GM19239 (cell line): Measurements from ENCODE around the gene LCMT1.
A peak's percentile ranks its signal among the peaks of the same experiment; 100 is the strongest.
"Not testable (repeated sequence)": the region's sequence is repeated elsewhere in the genome, so short reads cannot be mapped to it uniquely, and the experiment has no call there.

Experiments used
- DNase-seq: peaks from one replicate; pipeline ENCODE4 v3.0.0; 2011; ENCODE audit warnings: low spot score; ENCODE audit not compliant: insufficient read length
- FAIRE-seq: peaks from 2 replicates; lab custom pipeline; 2011; peaks lifted over from hg19 to GRCh38; lab: Jason Lieb, UNC

LCMT1 gene

DNA sequence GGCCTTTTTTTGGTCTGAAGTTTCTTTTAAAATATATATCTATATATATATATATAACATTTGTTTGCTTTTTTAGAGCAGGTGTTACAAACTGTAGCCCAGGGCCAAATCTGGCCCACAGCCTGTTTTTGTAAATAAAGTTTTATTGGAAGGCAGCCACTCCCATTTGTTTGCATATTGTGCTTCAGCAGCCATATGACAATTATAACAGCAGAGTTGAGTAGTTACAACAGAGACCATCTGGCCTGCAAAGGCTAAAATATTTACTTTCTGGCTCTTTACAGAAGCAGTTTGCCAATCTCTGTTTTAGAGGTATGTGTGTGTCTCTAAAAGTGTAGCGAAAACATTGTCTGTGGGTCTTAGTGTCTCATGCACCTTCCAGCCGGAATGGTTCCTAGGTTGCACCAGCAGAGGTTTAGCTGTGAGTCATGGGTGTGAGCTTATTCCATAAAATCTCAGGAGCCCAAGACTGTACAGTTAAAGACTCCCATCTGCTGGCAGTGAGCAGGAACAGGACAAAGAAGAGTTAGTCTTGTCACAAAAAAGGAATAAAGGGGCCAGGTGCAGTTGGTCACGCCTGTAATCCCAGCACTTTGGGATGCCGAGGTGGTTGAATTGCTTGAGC is 23.8 kb downstream of the LCMT1 start:
- DNase-seq, result no peak
- FAIRE-seq, result no peak

GRCh38 chr16:25138130-25138529 is 26.6 kb downstream of the LCMT1 start:
- FAIRE-seq (no peak), DNase-seq (no peak)

DNA sequence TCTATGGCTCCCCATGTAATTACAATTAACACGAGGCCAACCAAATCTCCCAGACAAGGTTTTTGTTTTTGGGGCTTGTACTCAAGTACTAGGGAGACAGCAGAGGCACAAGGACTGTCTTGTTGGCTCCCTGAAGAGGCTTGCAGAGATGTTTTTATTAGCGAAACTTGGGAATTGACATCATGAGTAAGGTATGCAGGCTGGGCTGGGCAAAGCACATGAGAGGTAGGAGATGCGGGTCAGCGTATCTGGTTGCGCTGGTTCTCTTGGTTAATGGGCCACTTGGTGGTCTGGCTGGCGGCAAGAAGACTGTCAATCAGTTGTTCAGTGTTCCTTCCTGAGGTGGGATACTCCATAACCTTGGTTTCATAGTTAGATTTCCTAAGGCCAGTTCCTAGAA is 28.9 kb downstream of the LCMT1 start:
- DNase-seq, result no peak
- no peak for FAIRE-seq

GRCh38 chr16:25141648-25142047 is 30.1 kb downstream of the LCMT1 start:
- DNase-seq (no peak), FAIRE-seq (no peak)

DNA sequence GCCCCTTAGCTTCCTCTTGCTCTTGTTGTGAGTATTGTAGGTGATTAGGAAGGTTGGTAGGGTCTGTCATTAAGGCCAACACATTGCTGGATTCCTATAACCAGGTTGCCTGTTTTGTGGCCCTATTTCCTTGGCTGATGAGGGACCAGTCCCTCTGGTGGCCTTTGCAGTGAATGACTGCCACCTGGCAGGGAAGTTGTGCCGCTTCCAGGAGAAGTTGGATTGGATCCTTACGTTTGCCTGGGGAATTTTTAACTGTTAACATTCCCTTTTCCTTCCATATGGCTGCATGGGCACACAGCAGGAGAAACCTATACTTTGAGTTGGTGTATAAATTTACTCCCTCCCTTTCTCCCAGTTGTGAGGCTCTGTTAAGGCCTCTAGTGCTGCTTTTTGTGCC is 32.4 kb downstream of the LCMT1 start:
- no peak for DNase-seq
- no peak for FAIRE-seq

DNA sequence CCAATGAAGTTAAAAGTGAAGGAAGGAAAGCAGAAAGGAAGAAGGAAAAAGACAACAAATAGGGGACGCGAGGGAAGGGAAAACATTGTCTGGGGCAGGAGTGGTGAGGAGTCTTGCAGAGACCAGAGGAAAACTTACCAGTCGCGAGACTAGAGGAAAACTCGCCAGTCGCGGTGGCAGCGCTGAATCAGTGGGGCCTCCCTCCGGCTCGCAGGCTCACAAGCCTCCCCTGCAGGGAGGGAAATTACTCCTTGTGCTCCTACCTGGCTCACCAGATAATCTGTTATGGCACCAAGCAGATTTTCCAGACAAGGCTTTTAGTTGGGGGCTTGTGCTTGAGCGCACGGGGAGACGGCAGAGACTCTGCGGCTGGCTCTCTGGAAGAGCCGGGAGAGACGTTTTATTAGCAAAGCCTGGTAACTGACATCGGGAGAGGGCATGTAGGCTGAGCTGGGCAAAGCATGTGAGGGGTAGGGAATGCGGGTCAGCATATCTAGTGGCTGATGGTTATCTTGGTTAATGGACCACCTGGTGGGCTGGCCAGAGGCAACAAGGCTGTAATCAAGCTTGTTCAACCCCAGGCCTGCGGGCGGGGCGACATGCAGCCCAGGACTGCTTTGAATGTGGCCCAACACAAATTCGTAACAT is 37.1 kb downstream of the LCMT1 start:
- FAIRE-seq (no peak), DNase-seq (no peak)

- no peak for DNase-seq
- FAIRE-seq, result no peak
Measured at GRCh38 chr16:25151996-25152395, 40.5 kb downstream of the LCMT1 start.

DNA sequence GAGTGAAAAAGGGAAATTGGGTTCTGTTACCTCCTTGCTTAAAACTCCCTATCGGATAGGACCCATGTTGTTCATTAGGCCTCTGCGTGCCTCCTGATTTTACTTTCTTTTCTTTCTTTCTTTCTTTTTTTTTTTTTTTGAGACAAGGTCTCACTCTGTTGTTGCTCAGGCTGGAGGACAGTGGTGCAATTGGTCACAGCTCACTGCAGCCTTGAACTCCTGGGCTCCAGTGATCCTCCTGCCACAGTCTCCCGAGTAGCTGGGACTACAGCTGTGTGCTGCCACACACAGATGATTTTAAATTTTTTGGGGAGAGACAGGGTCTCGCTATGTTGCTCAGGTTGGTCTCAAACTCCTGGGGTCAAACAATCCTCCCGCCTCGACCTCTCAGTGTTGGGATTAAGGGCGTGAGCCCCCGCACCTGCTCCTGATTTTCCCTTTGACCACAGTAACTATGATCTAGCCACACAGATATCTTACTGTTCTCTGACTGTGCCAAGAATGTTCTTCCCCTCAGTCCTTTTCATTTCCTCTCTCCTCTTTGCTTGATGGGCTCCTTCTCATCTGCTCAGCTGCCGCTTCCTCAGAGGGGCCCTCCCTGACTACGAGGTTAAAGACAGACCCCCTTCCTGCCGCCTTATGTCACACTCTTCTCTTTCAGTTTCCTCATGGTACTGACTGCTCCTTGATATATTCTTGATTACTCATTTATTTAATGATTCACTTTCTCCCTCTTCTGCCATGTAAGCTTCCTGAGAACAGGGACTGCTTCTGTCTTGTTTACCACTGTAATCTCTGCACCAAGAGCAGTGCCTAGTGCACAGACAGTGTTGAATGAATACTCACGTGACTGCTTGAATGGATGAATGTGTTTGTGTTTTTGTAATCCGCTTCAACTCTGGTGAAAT is 44.3 kb downstream of the LCMT1 start:
- no peak for DNase-seq
- FAIRE-seq, result no peak

DNA sequence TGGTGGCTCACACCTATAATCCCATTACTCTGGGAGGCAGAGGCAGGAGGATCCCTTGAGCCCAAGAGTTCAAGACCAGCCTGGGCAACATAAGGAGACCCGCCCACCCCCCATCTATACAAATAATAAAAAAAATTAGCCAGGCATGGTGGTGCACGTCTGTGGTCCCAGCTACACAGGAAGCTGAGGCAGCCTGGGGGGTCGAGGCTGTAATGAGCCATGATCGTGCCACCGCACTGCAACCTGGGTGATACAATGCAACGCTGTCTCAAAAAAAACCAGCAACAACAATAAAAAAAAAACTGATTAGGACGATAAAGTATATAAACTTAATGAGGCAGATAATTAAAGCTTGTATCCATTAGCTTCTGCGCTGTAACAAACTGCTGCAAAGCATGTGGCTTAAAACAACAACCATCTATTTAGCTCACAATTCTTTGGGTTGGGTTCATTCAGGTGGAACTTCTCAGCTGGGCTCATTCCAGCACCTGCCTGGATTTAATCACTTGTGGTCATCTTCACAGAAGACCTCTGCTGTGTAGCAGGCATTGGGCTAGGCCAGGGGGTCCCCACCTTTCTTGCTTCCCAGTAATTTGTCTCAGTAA is 45.8 kb downstream of the LCMT1 start:
- DNase-seq (no peak), FAIRE-seq (no peak)

DNA sequence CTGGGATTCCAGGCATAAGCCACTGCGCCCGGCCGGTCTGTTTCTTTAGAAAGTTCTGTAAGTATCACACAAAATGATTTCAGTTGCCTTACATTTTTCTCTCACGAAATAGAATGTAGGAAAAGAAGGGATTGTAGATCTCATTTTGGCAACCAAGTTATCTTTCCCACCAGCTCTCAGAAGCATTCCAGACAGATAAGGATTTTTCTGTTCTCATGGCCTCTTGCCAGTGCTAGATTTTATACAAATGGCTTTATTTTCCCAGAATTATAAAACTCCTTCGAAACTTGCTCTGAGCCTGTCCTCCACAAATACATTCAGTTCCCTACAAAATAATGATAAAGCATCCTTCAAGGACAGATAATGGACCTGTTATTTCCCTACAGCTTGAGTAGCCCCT is 46.9 kb downstream of the LCMT1 start:
- no peak for DNase-seq
- FAIRE-seq, result no peak

DNA sequence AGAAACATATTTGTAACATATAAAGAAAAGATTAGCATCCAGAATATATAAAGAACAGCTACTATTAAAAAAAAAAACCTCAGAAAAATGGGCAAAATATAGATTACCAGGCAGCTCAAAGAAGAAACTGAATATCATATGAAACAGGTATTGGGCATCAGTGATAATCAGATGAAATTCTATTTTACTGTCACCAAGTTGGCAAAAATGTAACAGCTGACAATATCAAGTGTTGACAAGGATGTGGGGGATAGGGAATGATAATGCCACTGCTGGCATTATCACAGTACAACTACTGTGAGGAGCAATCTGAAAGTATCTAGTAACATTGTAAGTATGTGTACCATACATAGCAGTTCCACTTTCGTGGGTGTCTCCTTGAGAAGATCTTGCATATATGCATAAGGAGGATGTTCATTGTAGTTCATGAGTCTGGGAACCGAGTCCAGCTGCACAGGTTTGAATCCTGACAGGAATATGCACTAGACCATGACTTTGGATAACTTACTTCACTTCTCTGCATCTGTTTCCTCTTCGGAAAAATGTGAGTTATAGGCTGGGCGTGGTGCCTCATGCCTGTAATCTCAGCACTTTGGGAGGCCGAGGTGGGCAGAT is 50.3 kb downstream of the LCMT1 start:
- no peak for FAIRE-seq
- DNase-seq, result no peak

- FAIRE-seq (no peak), DNase-seq (no peak)
Measured at GRCh38 chr16:25163683-25164082, 52.1 kb downstream of the LCMT1 start.

DNA sequence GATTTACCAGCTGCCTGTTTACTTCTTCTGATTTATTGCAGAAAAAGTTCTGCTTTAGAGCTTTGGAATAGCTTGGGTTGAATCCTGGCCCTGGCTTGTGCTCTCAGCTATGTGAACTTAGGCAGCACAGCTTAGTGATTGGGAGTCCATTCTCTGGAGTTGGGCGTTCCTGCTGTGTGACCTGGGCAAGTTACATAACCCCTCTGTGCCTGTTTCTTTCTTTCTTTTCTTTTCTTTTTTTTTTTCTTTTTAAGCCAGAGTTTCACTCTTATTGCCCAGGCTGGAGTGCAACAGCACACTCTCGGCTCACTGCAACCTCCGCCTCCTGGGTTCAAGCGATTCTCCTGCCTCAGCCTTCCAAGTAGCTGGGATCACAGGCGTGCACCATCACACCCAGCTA is 53.7 kb downstream of the LCMT1 start:
- no peak for FAIRE-seq
- no peak for DNase-seq

GRCh38 chr16:25167920-25168319 is 56.4 kb downstream of the LCMT1 start:
- not testable (repeated sequence) for DNase-seq, FAIRE-seq

GRCh38 chr16:25171390-25171789 is 59.8 kb downstream of the LCMT1 start:
- DNase-seq, result no peak
- no peak for FAIRE-seq

DNA sequence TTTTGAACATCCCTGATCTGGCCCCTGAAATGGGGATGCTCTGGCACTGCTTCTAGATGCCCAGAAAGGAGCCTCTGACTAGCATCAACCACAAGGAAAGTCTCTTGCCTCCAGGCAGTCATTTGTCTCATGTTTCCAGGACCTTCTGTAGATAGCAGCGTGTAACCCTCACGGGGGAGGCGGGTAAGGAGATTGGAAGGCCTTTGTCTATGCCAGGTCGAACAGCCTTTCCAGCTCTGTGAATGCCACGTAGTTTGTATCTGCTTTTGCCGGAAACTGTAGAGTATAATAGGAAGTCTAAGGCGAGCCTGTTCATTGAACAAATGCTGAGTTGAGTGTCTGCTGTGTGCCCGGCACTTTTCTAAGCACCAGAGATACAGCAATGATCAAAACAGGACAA is 61.3 kb downstream of the LCMT1 start:
- DNase-seq, result no peak

GRCh38 chr16:25174285-25174684 is 62.7 kb downstream of the LCMT1 start:
- no peak for DNase-seq
- no peak for FAIRE-seq

More for the DNA sequence above, 61.3 kb downstream of the LCMT1 start:
- peak; percentile 11 for FAIRE-seq

GRCh38 chr16:25176136-25176535 is 64.6 kb downstream of the LCMT1 start:
- no peak for DNase-seq
- no peak for FAIRE-seq

GRCh38 chr16:25177512-25177830 is 65.9 kb downstream of the LCMT1 start:
- DNase-seq, result no peak
- no peak for FAIRE-seq

DNA sequence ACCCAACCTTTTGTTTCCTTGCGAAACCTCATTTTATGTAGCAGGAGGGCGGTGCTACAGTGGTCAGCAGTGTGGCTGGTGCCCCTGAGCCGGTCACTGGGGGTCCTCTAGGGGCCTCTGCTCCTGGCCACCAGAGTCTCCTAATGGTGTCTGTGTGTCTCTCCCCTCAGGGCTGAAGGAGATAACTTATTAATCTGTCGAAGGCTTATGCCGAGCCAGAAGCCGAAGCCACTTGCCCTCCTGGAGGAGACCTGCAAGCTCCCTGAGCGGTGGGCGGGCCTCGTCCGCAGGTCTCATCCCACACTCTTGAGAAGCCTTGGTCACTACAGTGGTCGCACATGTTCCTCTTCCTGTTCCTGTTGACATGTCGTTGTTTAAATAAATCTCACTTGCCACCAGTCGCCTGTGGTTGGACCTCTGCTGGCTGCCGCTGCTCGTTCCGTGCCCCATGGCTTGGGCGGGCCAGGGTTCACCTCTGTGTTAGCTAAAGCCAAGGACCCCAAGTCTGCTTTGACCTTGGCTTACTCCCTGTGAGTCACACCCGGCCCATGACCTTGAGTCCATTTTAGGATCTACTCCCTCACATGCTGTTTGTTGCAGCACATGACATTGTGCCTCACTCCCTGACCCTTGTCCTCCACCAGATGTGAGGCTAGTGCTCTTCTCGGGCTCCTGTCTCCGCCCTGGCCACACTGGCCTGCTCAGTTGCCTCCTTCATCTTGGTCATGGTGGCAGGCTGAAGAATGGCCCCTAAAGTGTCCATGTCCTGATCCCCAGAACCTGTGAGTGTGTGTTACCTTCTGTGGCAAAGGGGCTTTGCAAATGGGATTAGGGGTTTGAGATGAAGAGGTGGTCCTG is 66.5 kb downstream of the LCMT1 start:
- FAIRE-seq, result no peak
- DNase-seq, result no peak
